NCI-H345 treated with DMSO at 0.1 percent for 48 hours (cell line): Measurements from ENCODE around the gene FBXW2.
"Not testable (repeated sequence)": the region's sequence is repeated elsewhere in the genome, so short reads cannot be mapped to it uniquely, and the experiment has no call there.

Source experiments
- DNase-seq: peaks from one replicate; lab custom pipeline; 2025; ENCODE audit not compliant: unreplicated experiment; lab: John Stamatoyannopoulos, UW

The FBXW2 gene, protein sequence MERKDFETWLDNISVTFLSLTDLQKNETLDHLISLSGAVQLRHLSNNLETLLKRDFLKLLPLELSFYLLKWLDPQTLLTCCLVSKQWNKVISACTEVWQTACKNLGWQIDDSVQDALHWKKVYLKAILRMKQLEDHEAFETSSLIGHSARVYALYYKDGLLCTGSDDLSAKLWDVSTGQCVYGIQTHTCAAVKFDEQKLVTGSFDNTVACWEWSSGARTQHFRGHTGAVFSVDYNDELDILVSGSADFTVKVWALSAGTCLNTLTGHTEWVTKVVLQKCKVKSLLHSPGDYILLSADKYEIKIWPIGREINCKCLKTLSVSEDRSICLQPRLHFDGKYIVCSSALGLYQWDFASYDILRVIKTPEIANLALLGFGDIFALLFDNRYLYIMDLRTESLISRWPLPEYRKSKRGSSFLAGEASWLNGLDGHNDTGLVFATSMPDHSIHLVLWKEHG

GRCh38 chr9:120792898-120793765 lies at the start of gene FBXW2:
TSS of gene FBXW2 (minus strand) at chr9:120793416. CDS start at chr9:120788258, 5,158 bp downstream.
- peak; percentile 66 for DNase-seq

GRCh38 chr9:120841930-120842684 lies 48.9 kb upstream of the FBXW2 start:
- DNase-seq, result no peak

DNA sequence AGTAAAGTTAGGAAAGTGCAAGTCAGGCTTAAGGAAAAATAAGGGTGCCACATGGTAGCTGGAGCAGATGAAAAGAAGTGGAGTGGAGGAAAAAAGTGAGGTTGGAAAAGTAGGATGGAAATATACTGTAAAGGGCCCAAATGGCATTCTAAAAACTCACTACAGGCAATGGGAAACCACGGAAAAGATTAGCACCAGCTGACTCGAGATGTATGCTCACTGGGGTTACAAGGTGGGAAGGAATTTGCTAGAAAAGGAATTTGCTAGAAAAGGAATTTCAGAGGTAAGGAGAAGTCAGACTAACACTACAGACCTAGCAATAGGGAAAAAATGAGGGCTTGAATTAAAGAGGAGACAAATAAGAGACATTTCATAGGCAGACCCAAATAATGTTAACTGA lies 45.9 kb upstream of the FBXW2 start:
- DNase-seq, result no peak

GRCh38 chr9:120837921-120838320 lies 44.7 kb upstream of the FBXW2 start:
- DNase-seq, result no peak

GRCh38 chr9:120833325-120833724 lies 40.1 kb upstream of the FBXW2 start:
- DNase-seq, result no peak

GRCh38 chr9:120832807-120833206 lies 39.6 kb upstream of the FBXW2 start:
- DNase-seq, result no peak

DNA sequence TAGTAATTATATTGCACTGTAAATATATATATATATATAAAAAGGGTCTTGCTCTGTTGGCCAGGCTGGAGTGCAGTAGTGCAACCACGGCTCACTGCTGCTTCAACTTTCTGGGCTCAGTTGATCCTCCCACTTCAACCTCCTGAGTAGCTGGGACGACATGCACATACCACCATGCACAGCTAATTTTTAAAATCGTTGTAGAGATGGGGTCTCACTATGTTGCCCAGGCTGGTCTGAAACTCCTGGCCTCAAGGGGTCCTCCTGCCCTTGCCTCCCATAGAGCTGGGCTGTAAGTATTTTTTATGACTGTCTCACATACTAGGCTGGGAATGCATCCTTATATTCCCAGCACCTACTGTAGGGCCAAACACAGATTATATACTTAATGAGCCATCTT lies 37.6 kb upstream of the FBXW2 start:
- DNase-seq, result no peak

- DNase-seq, result no peak
These were observed 36.9 kb upstream of the FBXW2 start for GRCh38 chr9:120830151-120830550.

- DNase-seq, result no peak
These were observed 36.4 kb upstream of the FBXW2 start for GRCh38 chr9:120829650-120830049.

- no peak for DNase-seq
These were observed 26.9 kb upstream of the FBXW2 start for GRCh38 chr9:120820095-120820494.

- DNase-seq, result no peak
These were observed 25.4 kb upstream of the FBXW2 start for GRCh38 chr9:120818595-120818994.

DNA sequence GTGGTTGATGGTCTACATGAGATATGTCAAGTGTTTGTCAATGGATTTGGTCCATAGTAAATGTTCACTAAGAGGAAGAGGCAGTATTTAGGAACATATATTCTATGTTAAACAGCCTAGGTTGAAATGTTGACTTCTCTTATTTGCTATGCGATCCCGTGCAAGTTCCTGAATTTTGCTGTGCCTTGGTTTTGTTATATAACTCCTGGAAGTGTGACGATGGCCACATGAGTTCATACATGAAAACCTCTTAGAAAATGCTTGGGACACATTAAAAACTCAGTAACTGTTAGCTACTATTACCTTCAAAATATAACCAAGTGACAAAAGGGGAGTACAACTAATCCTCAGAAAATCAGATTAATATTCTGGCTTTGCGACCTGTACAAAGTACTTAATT lies 21.9 kb upstream of the FBXW2 start:
- DNase-seq, result no peak

DNA sequence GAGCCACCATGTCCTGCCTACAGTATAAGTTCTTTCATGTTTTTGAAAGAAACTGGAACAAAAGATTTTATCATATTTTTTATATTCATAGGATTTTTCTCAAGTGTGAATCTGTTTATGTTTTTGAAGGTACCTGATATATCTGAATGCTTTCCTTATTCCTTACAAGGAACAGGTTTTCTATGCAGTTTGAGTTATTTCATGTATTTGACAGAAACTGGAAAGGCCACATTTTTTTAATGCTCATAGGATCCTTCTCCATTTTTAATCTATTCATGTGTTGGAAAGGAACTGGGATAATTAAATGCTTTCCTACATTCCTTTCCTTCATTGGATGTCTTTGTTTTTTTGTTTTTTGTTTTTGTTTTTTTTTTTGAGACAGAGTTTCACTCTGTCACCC lies 15.7 kb upstream of the FBXW2 start:
- no peak for DNase-seq

- DNase-seq, result no peak
These were observed 14.6 kb upstream of the FBXW2 start for GRCh38 chr9:120807607-120808379.

- DNase-seq, result not testable (repeated sequence)
These were observed 11.7 kb upstream of the FBXW2 start for GRCh38 chr9:120804784-120805363.

GRCh38 chr9:120801441-120801840 lies 8.2 kb upstream of the FBXW2 start:
- DNase-seq, result no peak

DNA sequence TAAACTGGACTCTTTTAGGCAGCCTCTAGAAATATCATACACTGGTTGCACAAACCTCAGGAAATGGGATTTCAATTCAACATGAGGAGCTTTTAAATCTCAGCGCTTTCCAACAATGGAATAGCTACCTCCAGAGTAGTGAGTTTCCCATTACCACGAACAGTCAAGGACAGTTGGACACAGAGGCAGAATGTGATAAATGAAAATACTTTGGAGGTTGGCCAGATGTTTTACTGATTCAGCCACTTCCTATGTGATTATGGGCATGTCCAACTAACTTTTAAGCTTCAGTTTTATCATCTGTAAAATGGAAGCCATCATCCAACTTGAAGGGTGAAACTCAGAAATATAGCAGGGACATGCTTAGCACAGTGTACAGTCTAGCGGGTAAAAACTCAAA lies 2.1 kb downstream of the FBXW2 start:
- DNase-seq, result no peak

GRCh38 chr9:120787933-120788332 lies 5.3 kb downstream of the FBXW2 start:
- no peak for DNase-seq

- no peak for DNase-seq
These were observed 9.6 kb downstream of the FBXW2 start for GRCh38 chr9:120783602-120784047.

GRCh38 chr9:120781236-120781635 lies 12.0 kb downstream of the FBXW2 start:
- DNase-seq, result no peak
